Central memory CD8-positive, alpha-beta T cell (primary cell): ENCODE results near the gene PCYT1B.

ENCODE experiments used
- ATAC-seq: fragments of 150-1000 bp; cut with Tn5 transposase; replicated peaks from 2 replicates; pipeline ENCODE4 v1.10.0; 2022; ENCODE audit warnings: mild to moderate bottlenecking, moderate FRiP score, moderate number of reproducible peaks; ENCODE audit not compliant: poor library complexity, severe bottlenecking; ENCODE audit errors: extremely low read depth
- DNase-seq, 2 donors: peaks; one replicate each; pipeline ENCODE4 v3.0.0; 2021; ENCODE audit warnings: low spot score in 2 of 2
- H3K27ac Mint-ChIP-seq: one replicate; pipeline ENCODE4 v1.8.0; 2022; ENCODE audit warnings: low read depth, mild to moderate bottlenecking, moderate library complexity, mixed read lengths
- H3K27me3 Mint-ChIP-seq: one replicate; pipeline ENCODE4 v1.8.0; 2022; ENCODE audit warnings: mixed read lengths
- H3K36me3 Mint-ChIP-seq: one replicate; pipeline ENCODE4 v1.8.0; 2022; ENCODE audit warnings: mild to moderate bottlenecking, moderate library complexity, mixed read lengths; ENCODE audit not compliant: insufficient read depth
- H3K4me1 Mint-ChIP-seq: one replicate; pipeline ENCODE4 v1.8.0; 2022; ENCODE audit warnings: mixed read lengths
- H3K4me3 Mint-ChIP-seq: one replicate; pipeline ENCODE4 v1.8.0; 2022; ENCODE audit warnings: mild to moderate bottlenecking, moderate library complexity, mixed read lengths
- H3K9me3 Mint-ChIP-seq: one replicate; pipeline ENCODE4 v1.8.0; 2022; ENCODE audit warnings: mixed read lengths

The PCYT1B gene

GRCh38 chrX:24647257-24648058 is at the start of gene PCYT1B:
PCYT1B (minus strand) TSS chrX:24647347; CDS start chrX:24647105, 242 bp downstream.
- H3K27ac Mint-ChIP-seq: peak within 1 kb of the TSS; percentile 48
- H3K4me1 Mint-ChIP-seq: peaks cover 15% of the 10 kb centered on the region
- peaks cover 15% of the 10 kb centered on the region for H3K27me3 Mint-ChIP-seq
- peaks cover 2% of the 10 kb centered on the region for H3K36me3 Mint-ChIP-seq
- H3K9me3 Mint-ChIP-seq: no peaks in the 10 kb centered on the region
- DNase-seq (peak; percentile 13 to 19), ATAC-seq (peak; percentile 93)
- peak within 1 kb of the TSS; percentile 74 for H3K4me3 Mint-ChIP-seq

GRCh38 chrX:24696294-24696693 is 49.1 kb upstream of the PCYT1B start:
- no peak overlapping the region for H3K27ac Mint-ChIP-seq

GRCh38 chrX:24694825-24695224 is 47.7 kb upstream of the PCYT1B start:
- H3K27ac Mint-ChIP-seq: peak overlapping the region; percentile 92
- peaks cover 7% of the 10 kb centered on the region for H3K36me3 Mint-ChIP-seq
- no peak for ATAC-seq
- peaks cover 14% of the 10 kb centered on the region for H3K4me1 Mint-ChIP-seq
- no peaks in the 10 kb centered on the region for H3K9me3 Mint-ChIP-seq
- H3K27me3 Mint-ChIP-seq: no peaks in the 10 kb centered on the region
- H3K4me3 Mint-ChIP-seq: peak overlapping the region; percentile 89
- DNase-seq: no peak

More at GRCh38 chrX:24696294-24696693, 49.1 kb upstream of the PCYT1B start:
- H3K36me3 Mint-ChIP-seq: peaks cover 7% of the 10 kb centered on the region
- no peak overlapping the region for H3K4me3 Mint-ChIP-seq
- H3K27me3 Mint-ChIP-seq: no peaks in the 10 kb centered on the region
- peaks cover 14% of the 10 kb centered on the region for H3K4me1 Mint-ChIP-seq
- DNase-seq (no peak), ATAC-seq (no peak)
- H3K9me3 Mint-ChIP-seq: no peaks in the 10 kb centered on the region

- H3K4me3 Mint-ChIP-seq: peak within 1 kb of the TSS; percentile 89
- H3K4me1 Mint-ChIP-seq: peaks cover 14% of the 10 kb centered on the region
- DNase-seq: peak; percentile 18 to 22
- H3K9me3 Mint-ChIP-seq: no peaks in the 10 kb centered on the region
- peak; percentile 77 for ATAC-seq
- H3K36me3 Mint-ChIP-seq: peaks cover 7% of the 10 kb centered on the region
- peak within 1 kb of the TSS; percentile 92 for H3K27ac Mint-ChIP-seq
- no peaks in the 10 kb centered on the region for H3K27me3 Mint-ChIP-seq
These were observed 46.5 kb upstream of the PCYT1B start, which contains the start of gene POLA1 for GRCh38 chrX:24693453-24694202. POLA1 (plus strand) TSS chrX:24693918; CDS start chrX:24693962, 44 bp downstream.

- DNase-seq (no peak), ATAC-seq (no peak)
- peak overlapping the region; percentile 89 for H3K4me3 Mint-ChIP-seq
- H3K27me3 Mint-ChIP-seq: no peaks in the 10 kb centered on the region
- H3K27ac Mint-ChIP-seq: no peak overlapping the region
- H3K36me3 Mint-ChIP-seq: peaks cover 7% of the 10 kb centered on the region
- H3K9me3 Mint-ChIP-seq: no peaks in the 10 kb centered on the region
- H3K4me1 Mint-ChIP-seq: peaks cover 14% of the 10 kb centered on the region
These were observed 45.2 kb upstream of the PCYT1B start for GRCh38 chrX:24692305-24692704.

- no peaks in the 10 kb centered on the region for H3K36me3 Mint-ChIP-seq
- DNase-seq (no peak), ATAC-seq (no peak)
- no peaks in the 10 kb centered on the region for H3K4me1 Mint-ChIP-seq
- H3K4me3 Mint-ChIP-seq: no peak overlapping the region
- no peaks in the 10 kb centered on the region for H3K9me3 Mint-ChIP-seq
- H3K27ac Mint-ChIP-seq: no peak overlapping the region
- no peaks in the 10 kb centered on the region for H3K27me3 Mint-ChIP-seq
These were observed 36.9 kb upstream of the PCYT1B start for GRCh38 chrX:24684048-24684447.

GRCh38 chrX:24682739-24683432 is 35.7 kb upstream of the PCYT1B start:
- no peaks in the 10 kb centered on the region for H3K36me3 Mint-ChIP-seq
- H3K4me3 Mint-ChIP-seq: no peak overlapping the region
- H3K9me3 Mint-ChIP-seq: no peaks in the 10 kb centered on the region
- DNase-seq (no peak), ATAC-seq (no peak)
- no peaks in the 10 kb centered on the region for H3K4me1 Mint-ChIP-seq
- H3K27ac Mint-ChIP-seq: no peak overlapping the region
- no peaks in the 10 kb centered on the region for H3K27me3 Mint-ChIP-seq

- Mint-ChIP-seq H3K27ac (no peak overlapping the region), H3K9me3 (no peaks in the 10 kb centered on the region), H3K4me3 (no peak overlapping the region), H3K36me3 (no peaks in the 10 kb centered on the region), H3K27me3 (no peaks in the 10 kb centered on the region), H3K4me1 (no peaks in the 10 kb centered on the region)
- DNase-seq: no peak
- no peak for ATAC-seq
These were observed 29.4 kb upstream of the PCYT1B start for GRCh38 chrX:24676403-24677024.

- no peaks in the 10 kb centered on the region for H3K4me1 Mint-ChIP-seq
These were observed 26.3 kb upstream of the PCYT1B start for GRCh38 chrX:24673424-24673823.

GRCh38 chrX:24672701-24673190 is 25.6 kb upstream of the PCYT1B start:
- Mint-ChIP-seq H3K9me3 (no peaks in the 10 kb centered on the region), H3K27ac (no peak overlapping the region), H3K4me1 (no peaks in the 10 kb centered on the region), H3K4me3 (no peak overlapping the region), H3K27me3 (no peaks in the 10 kb centered on the region), H3K36me3 (no peaks in the 10 kb centered on the region)
- DNase-seq: no peak
- ATAC-seq: no peak

More at GRCh38 chrX:24673424-24673823, 26.3 kb upstream of the PCYT1B start:
- Mint-ChIP-seq H3K4me3 (no peak overlapping the region), H3K36me3 (no peaks in the 10 kb centered on the region), H3K27ac (no peak overlapping the region), H3K9me3 (no peaks in the 10 kb centered on the region), H3K27me3 (no peaks in the 10 kb centered on the region)
- DNase-seq: no peak
- ATAC-seq: no peak

- DNase-seq: no peak
- no peaks in the 10 kb centered on the region for H3K36me3 Mint-ChIP-seq
- H3K27me3 Mint-ChIP-seq: no peaks in the 10 kb centered on the region
- no peak overlapping the region for H3K4me3 Mint-ChIP-seq
- no peaks in the 10 kb centered on the region for H3K4me1 Mint-ChIP-seq
- H3K27ac Mint-ChIP-seq: no peak overlapping the region
- no peak for ATAC-seq
- H3K9me3 Mint-ChIP-seq: no peaks in the 10 kb centered on the region
These were observed 21.0 kb upstream of the PCYT1B start for GRCh38 chrX:24668111-24668510.

GRCh38 chrX:24662352-24662751 is 15.2 kb upstream of the PCYT1B start:
- ATAC-seq (no peak), DNase-seq (no peak)
- Mint-ChIP-seq H3K27me3 (no peaks in the 10 kb centered on the region), H3K4me1 (no peaks in the 10 kb centered on the region), H3K9me3 (no peaks in the 10 kb centered on the region), H3K27ac (no peak overlapping the region), H3K4me3 (no peak overlapping the region), H3K36me3 (no peaks in the 10 kb centered on the region)
